HuH-7.5 (cell line): ENCODE measurements around the gene EID3.
"Not testable (repeated sequence)": the region's sequence is repeated elsewhere in the genome, so short reads cannot be mapped to it uniquely, and the experiment has no call there.

Experiments used
- DNase-seq: peaks from one replicate; pipeline ENCODE4 v3.0.0; 2011; ENCODE audit warnings: low spot score

The EID3 gene

DNA sequence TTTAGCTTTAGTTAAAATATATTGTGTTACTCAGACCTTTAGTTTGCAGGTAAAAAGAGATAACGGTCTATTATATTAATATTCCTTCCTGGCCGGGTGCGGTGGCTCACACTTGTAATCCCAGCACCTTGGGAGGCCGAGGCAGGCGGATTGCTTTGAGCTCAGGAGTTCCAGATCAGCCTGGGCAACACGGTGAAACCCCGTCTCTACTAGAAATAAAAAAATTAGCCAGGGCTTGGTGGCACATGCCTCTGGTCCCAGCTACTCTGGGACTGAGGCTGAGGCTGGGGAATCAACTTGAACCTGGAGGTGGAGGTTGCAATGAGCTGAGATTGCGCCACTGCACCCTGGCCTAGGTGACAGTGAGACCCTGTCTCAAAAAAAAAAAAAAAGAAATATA, 13.2 kb upstream of the EID3 start:
- DNase-seq, result no peak

- no peak for DNase-seq
These were observed 12.7 kb upstream of the EID3 start for GRCh38 chr12:104290855-104291254.

DNA sequence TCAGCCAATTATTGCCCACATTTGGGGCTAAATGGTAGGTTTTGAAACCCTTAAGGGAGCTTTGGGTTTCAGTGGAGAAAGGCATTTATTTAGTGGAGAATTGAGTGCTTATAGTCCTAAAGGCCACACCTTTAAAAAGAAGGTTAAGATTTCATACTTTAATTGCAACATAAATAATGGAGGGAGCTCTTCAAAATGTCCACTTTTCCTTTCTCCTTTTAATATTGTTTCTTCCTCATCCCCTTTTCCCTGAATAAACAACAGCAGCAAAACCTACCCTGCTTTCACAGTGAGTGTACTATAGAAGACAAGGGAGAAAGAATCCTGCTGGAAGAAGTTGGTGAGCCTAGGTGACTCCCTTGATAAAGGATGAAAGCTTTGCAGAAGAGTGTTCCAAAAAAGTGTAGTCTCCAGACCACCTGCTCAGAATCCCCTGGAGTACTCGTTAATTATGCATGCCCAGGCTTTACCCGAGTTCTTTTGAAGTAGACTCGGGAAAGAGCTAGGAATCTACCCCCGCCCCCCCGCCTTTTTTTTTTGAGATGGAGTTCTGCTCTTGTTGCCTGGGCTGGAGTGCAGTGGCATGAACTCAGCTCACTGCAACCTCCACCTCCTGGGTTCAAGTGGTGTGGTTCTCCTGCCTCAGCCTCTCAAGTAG, 11.5 kb upstream of the EID3 start:
- DNase-seq, result no peak

DNA sequence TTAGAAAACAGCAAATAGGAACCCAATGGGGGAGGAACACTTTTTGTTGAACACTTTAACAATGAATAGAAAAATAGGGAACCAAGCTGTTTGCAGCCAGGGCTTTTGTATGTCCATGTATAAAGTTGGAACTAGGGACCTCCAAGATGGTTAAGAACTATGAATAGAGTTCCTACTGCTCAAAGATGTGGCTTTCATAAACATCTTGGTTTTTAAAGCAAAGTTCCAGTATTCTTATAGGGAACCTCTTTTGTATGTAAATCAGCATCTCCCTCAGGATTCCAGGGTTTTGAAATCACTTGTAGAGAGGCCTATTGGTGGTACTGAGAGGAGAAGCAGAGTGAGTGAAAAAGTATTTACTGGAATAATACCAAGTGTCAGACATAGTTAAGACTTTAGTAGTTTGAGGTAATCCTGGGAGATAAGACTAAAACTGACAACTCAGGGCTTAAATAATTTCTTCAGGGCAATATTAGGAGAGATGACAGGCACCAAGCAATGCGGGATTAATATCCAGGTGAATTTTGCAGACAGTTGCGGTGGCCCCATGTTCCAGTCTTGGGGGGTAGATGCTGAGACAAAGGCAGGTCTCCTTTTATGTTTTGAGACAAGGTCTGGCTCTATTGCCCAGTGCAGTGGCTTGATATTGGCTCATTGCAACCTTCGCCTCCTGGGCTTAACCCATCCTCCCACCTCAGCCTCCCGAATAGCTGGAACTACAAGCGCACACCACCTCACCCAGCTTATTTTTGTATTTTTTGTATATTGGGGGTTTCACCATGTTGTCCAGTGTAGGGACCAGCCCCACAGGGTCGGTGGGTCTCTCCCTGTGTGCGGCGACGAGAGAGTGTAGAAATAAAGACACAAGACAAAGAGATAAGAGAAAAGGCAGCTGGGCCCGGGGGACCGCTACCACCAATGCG, 10.4 kb upstream of the EID3 start:
- DNase-seq, result no peak

- DNase-seq, result not testable (repeated sequence)
These were observed 9.2 kb upstream of the EID3 start for GRCh38 chr12:104294158-104294859.

GRCh38 chr12:104294927-104295668, 8.4 kb upstream of the EID3 start:
- DNase-seq, result no peak

GRCh38 chr12:104295954-104296353, 7.6 kb upstream of the EID3 start:
- DNase-seq, result no peak

GRCh38 chr12:104296718-104297117, 6.8 kb upstream of the EID3 start:
- no peak for DNase-seq

- DNase-seq, result no peak
These were observed 5.9 kb upstream of the EID3 start for GRCh38 chr12:104297477-104298113.

- DNase-seq, result no peak
These were observed 3.6 kb upstream of the EID3 start for GRCh38 chr12:104299842-104300481.

DNA sequence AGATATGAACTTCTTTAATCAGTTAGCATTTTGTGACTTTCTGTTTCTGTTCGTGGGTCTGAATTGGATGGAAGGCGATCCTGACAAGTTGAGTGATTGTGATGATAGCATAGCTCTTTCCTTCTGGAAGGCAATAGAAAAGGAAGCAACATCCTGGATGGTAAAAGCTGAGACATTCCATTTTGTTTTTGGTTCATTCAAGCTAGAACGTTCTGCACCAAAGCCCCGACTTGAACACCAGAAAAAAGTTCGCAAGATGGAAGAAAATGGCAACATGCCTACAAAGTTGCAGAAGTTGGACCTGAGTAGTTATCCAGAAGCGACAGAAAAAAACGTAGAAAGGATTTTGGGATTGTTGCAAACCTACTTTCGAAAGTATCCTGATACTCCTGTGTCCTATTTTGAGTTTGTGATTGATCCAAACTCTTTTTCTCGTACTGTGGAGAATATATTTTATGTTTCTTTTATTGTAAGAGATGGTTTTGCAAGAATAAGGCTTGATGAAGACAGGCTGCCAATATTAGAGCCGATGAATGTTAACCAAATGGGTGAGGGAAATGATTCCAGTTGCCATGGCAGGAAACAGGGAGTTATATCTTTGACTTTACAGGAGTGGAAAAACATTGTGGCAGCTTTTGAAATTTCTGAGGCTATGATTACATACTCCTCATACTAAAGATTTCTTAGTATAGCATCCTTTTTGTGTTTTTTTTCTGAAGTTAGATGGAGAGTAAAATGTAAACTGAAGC, 896 bp downstream of the EID3 start:
- no peak for DNase-seq

GRCh38 chr12:104305349-104305748, 1.8 kb downstream of the EID3 start:
- no peak for DNase-seq

GRCh38 chr12:104306376-104306775, 2.8 kb downstream of the EID3 start:
- no peak for DNase-seq

GRCh38 chr12:104306943-104307654, 3.6 kb downstream of the EID3 start:
- DNase-seq, result no peak

DNA sequence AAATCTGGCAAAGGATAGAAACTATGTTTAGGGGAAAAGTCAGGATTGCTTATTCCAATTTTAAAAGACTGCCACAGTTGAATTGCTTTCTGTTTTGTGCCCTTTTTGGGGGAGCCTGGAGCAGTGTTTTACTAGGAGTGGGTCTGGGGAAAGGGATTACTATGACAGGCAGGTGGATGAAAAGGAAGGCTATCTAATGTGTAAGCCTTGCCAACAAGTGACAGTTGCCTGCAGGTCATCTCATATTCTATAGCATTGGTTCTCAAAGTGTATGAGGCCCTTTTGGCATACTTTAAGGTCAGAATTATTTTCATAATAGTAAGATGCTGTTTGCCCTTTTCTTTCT, 4.1 kb downstream of the EID3 start:
- DNase-seq, result no peak

DNA sequence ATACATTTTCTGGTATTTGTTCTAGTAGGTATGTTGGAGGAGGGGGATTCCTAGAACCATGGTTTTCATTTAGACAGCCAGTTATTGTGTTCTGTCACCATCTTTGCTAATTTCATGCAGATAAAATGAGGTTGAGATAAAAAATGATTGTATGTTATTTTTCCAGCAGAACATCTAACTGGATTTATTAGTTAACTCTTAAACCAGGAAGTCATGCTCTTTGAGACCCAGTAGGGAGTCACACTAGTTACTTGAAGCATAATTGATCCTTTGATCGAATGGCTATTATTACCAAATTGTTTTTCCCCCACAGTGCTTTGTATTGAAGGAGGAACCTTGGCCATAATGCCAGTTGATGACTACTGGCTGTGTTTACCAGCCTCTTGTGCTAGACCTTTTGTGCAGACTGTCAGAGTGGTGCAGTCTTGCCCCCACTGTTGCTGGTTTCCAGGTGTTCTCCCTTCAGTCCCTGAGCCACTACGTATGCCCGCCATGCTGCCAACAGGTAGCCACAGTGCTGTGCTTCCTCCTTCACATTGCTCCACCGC, 6.0 kb downstream of the EID3 start:
- no peak for DNase-seq

- DNase-seq, result no peak
These were observed 7.5 kb downstream of the EID3 start for GRCh38 chr12:104310751-104311633.

DNA sequence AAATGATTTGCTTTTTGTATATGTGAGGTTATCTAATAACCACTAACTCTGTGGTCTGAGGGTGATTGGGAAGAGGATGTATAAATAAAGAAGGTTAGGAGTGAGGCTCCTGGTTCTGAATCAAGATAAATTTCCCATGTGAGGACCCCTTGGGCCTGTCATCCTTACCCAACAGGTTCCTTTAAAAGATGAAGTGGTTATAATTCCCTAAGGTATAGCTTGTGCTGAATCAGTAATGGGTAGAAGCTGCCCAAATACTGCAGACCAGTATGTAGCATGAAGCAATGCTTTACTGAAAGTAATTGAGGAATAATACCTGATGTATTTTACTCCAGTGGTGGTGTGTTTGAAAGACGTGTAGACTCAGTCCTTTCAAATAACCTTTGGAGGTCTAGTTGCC, 8.7 kb downstream of the EID3 start:
- no peak for DNase-seq

- DNase-seq, result no peak
These were observed 9.1 kb downstream of the EID3 start for GRCh38 chr12:104312654-104313053.
